ENCODE measurements around the gene WASHC2A.
"Not testable (repeated sequence)": the region's sequence is repeated elsewhere in the genome, so short reads cannot be mapped to it uniquely, and the experiment has no call there.

DNA sequence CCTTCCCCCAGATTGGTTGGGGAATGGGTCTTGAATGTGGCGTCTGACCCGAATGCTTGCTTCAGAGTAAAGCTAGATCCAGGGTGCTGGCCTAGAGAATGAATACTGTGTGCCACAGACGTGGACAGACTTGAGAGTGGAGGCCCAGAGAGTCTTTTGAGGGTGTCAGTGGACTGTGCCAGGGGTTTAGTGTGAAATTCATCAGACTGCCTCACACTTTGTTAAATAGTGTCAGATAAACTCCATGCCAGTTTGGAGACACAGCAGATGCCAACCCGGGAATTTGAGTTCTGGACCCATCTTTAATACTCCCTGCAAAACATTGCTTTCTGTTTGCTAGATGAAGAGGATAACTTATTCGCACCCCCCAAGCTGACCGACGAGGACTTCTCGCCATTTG is 25.2 kb downstream of the WASHC2A start:
- TF ChIP-seq, protein P1, sequence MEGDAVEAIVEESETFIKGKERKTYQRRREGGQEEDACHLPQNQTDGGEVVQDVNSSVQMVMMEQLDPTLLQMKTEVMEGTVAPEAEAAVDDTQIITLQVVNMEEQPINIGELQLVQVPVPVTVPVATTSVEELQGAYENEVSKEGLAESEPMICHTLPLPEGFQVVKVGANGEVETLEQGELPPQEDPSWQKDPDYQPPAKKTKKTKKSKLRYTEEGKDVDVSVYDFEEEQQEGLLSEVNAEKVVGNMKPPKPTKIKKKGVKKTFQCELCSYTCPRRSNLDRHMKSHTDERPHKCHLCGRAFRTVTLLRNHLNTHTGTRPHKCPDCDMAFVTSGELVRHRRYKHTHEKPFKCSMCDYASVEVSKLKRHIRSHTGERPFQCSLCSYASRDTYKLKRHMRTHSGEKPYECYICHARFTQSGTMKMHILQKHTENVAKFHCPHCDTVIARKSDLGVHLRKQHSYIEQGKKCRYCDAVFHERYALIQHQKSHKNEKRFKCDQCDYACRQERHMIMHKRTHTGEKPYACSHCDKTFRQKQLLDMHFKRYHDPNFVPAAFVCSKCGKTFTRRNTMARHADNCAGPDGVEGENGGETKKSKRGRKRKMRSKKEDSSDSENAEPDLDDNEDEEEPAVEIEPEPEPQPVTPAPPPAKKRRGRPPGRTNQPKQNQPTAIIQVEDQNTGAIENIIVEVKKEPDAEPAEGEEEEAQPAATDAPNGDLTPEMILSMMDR (conservative IDR thresholded peaks at IDR 0.05; ENCODE audit: low read depth, low read length), result not testable (repeated sequence)
- TF ChIP-seq EZH2 (IDR thresholded peaks at IDR 0.05; ENCODE audit: borderline replicate concordance, low read depth, low read length, poor library complexity, severe bottlenecking), result not testable (repeated sequence)
